Body of pancreas (tissue), 4 donors: ENCODE data around the gene C5orf63.

Source experiments
- CTCF ChIP-seq, 7 experiments: fragments of 450-650 bp in 4 of 7; fragments of 200-600 bp in 3 of 7; sonication (generic) in 3 of 7; IDR thresholded peaks; one replicate each; pipeline ENCODE4 v1.5.1; 2016 to 2019; ENCODE audit warnings: antibody characterized with exemption in 7 of 7
- POLR2A ChIP-seq, 3 donors: fragments of 450-650 bp; IDR thresholded peaks; one replicate each; pipeline ENCODE4 v1.6.1; 2016; ENCODE audit warnings: antibody characterized with exemption in 3 of 3, mild to moderate bottlenecking in 2 of 3

DNA sequence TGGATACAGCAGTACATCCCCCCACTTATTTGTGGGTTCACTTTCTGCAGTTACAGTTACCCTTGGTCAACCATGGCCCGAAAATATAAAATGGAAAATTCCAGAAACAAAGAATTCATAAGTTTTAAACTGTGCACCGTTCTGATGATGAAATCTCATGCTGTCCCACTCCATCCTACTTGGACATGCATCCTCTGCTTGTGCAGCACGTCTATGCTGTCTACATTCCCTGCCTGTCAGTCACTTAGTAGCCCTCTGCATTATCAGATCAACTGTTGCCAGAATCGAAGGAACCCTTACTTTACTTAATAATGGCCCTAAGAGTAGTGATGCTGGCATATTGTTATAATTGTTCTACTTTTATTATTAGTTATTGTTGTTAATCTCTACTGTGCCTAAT is 57.6 kb downstream of the C5orf63 start:
- TF ChIP-seq CTCF (IDR thresholded peaks at IDR 0.05): no peak
- no peak for TF ChIP-seq POLR2A (IDR thresholded peaks at IDR 0.05)
